GM12892 (cell line): ENCODE measurements around the gene ZNF496.

ENCODE experiments used
- POLR2A ChIP-seq: IDR thresholded peaks from 2 replicates; pipeline ENCODE4 v1.6.1; 2011; ENCODE audit warnings: low read depth, low read length, control low read depth
- POLR2AphosphoS5 ChIP-seq: IDR thresholded peaks from 2 replicates; pipeline ENCODE4 v1.6.1; 2011; ENCODE audit warnings: low read depth, low read length, control low read depth
- TAF1 ChIP-seq: IDR thresholded peaks from 2 replicates; pipeline ENCODE4 v1.6.1; 2011; ENCODE audit warnings: low read depth, mild to moderate bottlenecking, control low read depth, low read length, borderline replicate concordance

- TF ChIP-seq POLR2AphosphoS5 = no peak
- no peak for TF ChIP-seq POLR2A
- TF ChIP-seq TAF1 = no peak
Observed at GRCh38 chr1:247366926-247367645, 35.4 kb upstream of the ZNF496 start.
